Posterior vena cava (tissue), 2 donors: ENCODE results near the gene VASN. TPM values are rescaled to one million over a fixed set of nuclear protein-coding genes. Genes with fewer than 3 reads are reported as not detected.
A peak's percentile ranks its signal among the peaks of the same experiment; 100 is the strongest.
"Not testable (repeated sequence)": the region's sequence is repeated elsewhere in the genome, so short reads cannot be mapped to it uniquely, and the experiment has no call there.

ENCODE experiments used
- DNase-seq: peaks from one replicate; pipeline ENCODE4 v3.0.0-alpha.2; 2020; ENCODE audit warnings: low spot score
- intact Hi-C, 2 donors: fragments of 100-400 bp; cut with DNase I; formaldehyde crosslinking; loops; one replicate each; pipeline versions ENCODE4 v1.14.1 to v1.14.2; 2022 to 2023
- total RNA-seq, 2 donors: library from RNA; stranded (reverse); fragmentation: NEBNext Ultra II Directional; extraction: Animal tissue kit (Norgen Biotek cat#: 25700); gene quantifications; one replicate each; pipeline ENCODE4 v1.2.1, GENCODE V29; 2021
- donor health status: DM: yes; HTN: yes; CAD: no.
- donor health status: DM: yes; HTN: yes; CAD: no.

The VASN gene
- total RNA-seq, 2 donors from 2014 or later = 67.1 to 89.3 TPM

DNA sequence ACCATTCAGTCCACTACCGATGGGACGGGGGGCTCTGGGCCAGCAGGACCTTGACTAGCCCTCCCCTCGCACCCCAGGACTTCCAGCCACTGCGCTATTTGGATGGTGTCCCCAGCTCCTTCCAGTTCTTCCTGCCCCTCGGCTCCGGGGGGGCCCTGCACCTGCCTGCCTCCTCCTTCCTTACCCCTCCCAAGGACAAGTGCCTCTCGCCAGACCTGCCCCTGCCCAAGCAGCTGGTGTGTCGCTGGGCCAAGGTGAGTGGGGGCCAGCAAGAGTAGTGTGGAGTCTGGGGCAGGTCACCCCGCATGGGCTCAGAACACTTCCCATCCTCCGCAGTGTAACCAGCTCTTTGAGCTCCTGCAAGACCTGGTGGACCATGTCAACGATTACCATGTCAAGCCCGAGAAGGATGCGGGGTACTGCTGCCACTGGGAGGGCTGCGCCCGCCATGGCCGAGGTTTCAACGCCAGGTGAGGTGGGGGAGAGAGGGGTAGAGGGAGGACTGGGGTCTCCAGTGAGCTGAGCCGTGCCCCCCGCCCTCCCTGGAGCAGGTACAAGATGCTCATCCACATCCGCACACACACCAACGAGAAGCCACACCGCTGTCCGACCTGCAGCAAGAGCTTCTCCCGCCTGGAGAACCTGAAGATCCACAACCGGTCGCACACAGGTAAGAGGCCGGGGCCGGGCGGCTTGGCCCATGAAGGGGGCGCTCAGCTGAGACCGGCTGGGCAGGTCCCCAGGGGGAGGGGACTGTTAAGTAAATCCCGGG lies 36.7 kb upstream of the VASN start:
- no peak for DNase-seq
- intact Hi-C loops = loop anchor here in 1 of 2 donors (2.0 kb wide), 1 partner anchor 70 kb away; no protein-coding TSS in a partner anchor

DNA sequence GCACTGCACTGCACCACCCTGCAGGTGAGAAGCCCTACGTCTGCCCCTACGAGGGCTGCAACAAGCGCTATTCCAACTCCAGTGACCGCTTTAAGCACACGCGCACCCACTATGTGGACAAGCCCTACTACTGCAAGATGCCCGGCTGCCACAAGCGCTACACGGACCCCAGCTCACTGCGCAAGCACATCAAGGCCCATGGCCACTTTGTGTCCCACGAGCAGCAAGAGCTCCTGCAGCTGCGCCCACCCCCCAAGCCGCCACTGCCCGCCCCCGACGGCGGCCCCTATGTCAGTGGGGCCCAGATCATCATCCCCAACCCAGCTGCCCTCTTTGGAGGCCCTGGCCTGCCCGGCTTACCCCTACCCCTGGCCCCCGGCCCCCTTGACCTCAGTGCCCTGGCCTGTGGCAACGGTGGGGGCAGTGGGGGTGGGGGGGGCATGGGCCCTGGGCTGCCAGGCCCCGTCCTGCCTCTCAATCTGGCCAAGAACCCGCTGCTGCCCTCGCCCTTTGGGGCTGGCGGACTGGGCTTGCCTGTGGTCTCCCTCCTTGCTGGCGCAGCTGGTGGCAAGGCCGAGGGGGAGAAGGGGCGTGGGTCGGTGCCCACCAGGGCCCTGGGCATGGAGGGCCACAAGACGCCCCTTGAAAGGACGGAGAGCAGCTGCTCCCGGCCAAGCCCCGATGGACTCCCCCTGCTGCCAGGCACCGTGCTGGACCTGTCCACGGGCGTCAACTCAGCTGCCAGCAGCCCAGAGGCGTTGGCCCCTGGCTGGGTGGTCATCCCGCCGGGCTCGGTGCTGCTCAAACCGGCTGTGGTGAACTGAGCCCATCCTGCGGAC lies 34.7 kb upstream of the VASN start:
- DNase-seq = no peak
- intact Hi-C loops = no loop called here

DNA sequence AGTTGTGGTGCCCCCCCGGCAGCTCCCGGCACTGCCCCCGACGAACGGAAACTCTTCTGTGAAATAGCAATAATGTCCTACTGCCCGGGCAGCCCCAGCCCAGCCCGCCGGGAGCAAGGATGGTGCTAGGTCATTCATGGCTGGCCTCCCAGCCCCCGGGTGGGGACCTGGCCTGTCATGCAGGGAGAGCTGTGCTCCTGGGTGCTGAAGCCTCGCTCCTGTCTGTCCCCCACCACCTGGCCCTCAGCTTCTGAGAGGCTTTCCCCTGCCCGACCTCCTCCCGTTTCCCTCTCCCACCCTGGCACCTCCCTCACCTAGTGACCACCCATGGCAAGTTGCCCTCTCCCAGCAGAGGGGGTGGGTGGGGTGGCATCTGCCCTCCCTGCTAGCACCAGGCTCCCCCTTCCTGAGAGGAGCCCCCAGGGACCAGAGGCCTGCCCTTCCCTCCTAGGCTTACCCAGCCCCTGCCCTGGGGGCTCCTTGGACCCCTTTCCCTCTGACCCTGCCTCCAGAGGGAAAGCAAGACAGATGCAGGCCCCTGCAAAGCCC lies 34.0 kb upstream of the VASN start:
- DNase-seq = peak; percentile 69
- intact Hi-C loops = no loop called here

DNA sequence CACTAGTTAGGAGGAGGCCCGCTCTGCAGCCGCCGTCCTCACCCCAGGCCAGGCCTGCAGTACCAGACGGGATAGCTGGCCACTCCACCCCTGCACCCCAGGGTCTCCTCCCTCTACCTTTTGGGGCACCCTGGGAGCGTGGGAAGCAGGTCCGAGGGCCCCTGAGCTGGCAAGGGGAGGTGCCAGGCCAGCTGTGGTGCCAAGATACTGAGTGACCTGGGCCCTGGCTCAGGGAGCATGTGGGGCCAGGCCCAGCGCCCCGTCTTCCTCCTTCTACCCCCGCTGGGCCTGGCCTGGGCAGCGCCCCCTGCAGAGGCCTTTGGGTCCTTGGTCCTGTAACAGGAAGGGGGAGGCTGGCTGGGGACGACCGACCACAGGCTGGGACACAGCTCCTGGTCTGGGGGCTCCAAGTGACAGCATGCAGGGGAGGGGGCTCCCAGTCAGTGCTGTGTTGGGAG lies 33.5 kb upstream of the VASN start:
- peak; percentile 74 for DNase-seq
- intact Hi-C loops = no loop called here

DNA sequence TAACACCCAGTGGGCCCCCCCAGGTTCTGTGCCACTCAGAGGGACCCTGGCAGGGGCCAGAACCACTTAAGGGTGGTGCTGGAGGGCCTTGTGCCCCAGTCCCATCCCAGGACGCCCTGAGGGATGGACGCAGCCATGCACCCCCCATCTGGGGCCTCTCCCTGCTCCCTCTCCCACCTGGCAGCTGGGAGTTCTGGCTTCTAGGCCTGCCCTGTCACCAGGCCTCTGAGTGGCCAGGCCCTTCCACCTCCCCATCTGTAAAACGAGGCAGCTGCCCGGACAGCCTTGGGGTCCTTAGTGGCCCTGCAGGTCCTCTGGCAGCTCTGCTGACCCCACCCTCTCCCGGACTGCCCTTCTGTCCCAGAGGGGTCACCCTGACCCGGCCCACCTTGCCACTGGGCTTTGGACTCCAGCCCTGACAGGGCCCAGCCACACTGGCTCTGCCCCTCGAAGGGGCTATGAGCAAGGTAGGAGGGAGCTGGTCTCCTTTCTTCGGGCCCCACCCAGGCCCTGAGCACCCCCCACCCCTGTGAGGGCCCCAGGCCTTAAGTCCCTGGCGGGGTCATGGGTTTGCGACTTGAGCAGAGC lies 32.8 kb upstream of the VASN start:
- DNase-seq = peak; percentile 69
- intact Hi-C loops = no loop called here

DNA sequence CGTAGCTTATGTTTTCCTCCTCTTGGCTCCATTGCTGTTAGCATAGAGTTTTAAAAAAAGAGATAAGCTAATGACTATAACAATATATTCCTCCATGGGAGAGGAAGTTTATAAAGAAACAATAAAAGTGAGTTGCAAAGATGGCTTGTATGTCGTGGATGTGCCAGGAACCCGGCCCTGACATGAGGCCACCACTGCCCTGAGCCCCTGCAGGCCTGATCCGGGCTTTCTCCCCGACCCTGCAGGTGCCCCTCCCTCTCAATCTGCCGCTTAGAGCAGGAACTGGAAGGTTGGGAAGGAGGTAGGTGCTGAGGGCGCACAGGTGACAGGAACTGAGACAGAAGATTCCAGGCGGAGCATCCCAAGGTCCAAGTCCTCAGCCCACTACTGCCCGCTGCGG lies 32.2 kb upstream of the VASN start:
- no peak for DNase-seq
- intact Hi-C loops = no loop called here

DNA sequence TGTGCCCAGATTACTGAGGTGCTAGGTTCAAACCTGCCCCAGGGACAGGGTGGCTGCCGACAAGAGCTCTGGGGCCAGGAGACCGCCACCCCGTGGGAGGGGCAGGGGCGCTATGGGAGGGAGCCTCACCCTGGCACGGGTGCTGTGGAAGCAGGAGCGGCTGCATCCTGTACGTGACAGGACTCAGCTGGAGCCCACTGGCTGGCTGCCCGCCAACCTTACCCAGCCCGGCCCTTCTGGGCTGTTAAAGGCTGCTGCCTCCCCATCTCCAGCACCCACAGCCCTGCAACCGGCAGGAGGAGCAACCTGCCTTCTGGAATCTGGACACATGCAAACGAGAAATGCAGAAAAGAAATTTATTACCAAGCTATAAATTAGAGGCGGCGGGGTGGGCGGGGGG lies 31.7 kb upstream of the VASN start:
- DNase-seq = no peak
- intact Hi-C loops = no loop called here

DNA sequence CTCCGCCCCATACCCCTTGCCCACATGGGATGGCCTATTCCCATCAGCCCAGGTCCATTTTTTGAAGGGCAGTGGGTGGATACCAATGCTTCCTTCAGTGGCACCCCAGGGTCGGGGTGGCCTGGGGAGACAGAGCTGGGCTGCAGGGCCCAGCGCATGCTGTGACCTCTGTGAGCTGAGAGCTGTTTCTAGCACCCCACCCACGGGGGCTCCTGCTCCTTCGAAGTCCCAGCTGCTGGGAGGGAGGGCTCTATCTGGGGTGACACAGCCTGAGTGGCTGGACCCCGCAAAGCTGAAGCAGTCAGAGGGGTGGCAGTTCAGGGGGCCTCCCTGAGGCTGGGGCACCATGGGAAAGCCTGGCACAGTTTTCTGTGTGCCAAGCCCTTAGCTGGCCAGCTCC lies 31.2 kb upstream of the VASN start:
- intact Hi-C loops = no loop called here
- DNase-seq = no peak

DNA sequence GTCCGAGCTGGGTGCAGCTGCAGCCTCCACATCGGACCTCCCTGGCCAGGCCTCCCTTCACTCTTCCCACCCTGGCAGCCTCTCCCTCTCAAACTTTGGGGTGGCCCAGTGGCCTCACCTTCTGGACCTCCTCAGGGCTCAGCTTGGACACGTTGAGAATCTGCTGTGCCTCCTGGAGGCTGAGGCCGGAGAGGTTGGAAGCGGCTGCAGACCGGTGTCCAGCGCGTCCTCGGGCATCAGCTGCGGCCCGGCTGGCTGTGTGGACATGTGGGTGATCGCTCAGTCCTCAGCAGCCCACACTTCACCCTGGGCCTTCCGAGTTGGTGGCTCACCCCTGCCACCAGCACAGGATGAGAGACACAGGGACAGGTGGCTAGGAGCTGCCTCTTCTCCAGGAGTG lies 30.4 kb upstream of the VASN start:
- intact Hi-C loops = no loop called here
- no peak for DNase-seq

DNA sequence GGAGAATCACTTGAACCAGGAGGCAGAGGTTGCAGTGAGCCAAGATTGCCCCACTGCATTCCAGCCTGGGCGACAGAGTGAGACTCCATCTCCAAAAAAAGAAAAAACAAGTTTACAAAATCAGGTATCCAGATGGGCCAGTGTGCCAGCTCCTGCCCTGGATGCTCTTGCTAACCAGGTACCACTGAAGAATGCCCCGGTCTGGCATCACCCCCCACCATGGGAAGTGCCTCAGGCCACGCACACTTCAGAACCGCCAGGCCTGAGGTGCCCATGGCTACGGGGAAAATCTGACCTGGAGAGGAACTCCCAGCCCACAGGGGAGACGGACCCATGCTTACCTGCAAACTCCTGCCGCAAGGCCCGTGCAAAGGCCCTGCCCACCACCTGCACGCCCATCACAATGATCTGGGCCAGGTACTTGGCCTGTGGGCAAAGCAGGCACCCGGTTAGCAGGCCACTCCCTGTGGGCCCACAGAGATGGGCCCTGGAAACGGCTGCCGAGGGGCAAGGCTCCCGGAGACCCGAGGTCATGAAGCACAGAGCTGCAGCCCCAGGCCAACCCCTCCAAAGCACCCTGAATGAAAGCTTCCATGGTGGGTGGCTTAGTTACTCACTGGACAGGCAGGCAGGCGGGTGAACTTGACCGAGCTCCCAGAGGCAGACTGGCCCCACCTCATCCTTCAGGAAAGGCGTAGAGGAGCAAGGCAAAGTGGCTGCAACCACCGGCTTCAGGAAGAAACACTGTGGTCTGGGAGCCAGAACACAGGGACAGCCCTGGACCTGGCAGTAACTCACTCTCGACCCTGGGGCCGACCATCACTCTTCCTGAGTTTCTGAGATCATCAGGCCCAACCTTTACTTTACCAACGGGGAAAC lies 28.5 kb upstream of the VASN start:
- peak; percentile 80 for DNase-seq
- intact Hi-C loops = no loop called here

DNA sequence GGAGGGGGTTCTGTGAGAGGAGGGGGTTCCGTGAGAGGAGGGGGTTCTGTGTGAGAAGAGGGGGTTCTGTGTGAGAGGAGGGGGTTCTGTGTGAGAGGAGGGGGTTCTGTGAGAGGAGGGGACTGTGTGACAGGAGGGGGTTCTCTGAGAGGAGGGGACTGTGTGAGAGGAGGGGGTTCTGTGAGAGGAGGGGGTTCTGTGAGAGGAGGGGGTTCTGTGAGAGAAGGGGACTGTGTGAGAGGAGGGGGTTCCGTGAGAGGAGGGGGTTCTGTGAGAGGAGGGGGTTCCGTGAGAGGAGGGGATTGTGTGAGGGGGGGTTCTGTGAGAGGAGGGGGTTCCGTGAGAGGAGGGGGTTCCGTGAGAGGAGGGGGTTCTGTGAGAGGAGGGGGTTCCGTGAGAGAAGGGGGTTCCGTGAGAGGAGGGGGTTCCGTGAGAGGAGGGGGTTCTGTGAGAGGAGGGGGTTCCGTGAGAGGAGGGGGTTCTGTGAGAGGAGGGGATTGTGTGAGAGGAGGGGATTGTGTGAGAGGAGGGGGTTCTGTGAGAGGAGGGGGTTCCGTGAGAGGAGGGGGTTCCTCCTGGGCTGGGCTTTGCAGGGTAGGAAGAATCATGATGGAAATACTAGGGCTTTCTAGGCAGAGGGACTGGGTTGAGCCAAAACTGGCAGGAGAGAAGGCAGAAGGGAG lies 27.2 kb upstream of the VASN start:
- intact Hi-C loops, DNase-seq: not testable (repeated sequence)

DNA sequence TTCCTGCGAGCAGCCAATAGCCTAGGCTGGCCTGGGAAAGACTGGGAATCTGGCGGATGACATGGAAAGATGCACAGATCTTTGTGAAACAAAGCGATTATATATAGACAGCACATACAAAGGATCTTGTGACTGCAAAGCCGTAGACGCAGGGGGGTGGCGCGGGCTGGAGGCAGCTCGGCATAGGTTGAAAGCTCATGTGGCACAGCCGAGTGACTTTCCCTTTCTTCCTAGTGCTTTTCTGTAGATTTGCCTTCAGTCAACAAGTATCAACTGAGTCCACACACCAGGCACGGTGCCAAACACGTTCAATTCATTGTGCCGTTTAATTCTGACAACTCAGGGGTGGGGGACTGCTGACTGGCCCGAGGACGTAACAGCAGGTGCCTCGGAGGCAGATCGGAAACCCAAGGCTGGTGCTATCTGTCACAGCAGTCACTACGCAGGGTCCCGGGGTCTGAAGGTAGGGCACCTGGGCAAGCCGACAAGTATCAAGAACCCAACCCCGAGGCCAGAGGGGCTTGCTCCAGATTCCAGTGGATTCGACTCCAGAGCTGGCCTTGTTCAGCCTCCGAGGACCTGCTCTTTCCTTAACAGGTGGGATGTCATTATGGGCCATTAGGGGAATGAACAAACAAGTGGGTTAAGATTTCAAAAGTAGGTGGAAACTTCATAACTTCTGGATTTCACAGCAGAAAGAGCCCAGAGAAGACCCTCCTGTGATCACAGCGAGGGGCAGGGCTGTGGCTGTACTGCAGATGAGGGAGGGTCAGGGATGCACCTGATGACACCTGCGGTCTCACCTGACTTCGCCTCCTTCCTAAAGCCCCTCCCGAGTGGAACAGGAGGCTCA lies 26.4 kb upstream of the VASN start:
- peak; percentile 78 for DNase-seq
- intact Hi-C loops = no loop called here

DNA sequence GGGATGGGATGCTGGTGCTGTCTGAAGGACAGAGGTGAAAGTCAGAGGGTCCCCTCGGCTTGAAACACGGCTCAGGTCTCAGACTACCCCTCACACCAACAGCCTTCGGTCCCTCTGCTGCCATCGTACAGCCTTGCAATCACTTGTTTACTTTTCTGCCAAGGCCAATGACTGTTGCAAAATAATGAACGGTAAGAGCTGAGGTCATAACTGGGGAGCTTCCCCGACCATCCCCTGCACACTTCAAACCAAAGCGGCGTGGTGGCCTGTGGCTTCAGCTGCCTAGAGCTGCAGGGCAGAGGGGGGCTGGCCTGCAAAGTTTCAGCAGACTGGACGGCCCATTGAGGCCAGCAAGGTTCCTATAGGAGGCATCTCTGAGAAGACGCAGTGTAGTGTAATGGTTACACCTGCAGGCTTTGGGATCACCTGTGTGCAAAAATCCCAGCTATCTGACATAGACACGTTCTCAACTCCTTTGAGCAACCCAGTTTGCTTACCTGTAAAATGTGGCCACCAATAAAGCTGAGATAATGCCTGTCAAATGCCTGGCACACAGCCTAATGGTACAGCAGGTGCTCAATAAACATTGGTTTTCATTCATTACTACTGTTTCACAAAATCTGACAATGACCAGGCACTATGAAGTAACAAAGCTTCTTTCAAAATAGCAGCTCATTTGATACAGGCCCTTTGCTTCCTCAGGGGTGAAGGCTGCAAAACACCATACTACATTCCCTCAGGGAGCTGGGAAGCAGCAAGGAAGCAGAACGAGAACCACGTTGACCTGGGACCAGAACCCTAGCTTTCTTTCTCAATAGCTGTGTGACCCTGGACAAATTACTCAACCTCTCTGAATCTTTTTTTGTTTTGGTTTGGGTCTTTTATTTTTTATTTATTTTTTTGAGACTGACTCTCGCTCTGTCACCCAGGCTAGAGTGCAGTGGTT lies 25.5 kb upstream of the VASN start:
- intact Hi-C loops = no loop called here

DNA sequence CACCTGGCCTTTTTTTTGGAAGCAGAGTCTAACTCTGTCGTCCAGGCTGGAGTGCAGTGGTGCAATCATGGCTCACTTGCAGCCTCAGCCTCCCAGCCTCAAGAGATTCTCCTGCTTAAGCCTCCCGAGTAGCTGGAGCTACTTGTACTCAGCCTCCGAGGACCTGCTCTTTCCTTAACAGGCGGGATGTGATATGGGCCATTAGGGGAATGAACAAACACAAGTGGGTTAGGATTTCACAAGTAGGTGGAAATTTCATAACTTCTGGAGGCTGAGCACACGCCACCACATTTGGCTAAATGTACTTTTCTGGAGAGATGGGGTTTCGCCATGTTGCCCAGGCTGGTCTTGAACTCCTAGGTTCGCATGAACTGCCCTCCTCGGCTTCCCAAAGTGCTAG lies 24.6 kb upstream of the VASN start:
- no peak for DNase-seq
- intact Hi-C loops = no loop called here

More for the DNA sequence above, 25.5 kb upstream of the VASN start:
- no peak for DNase-seq

DNA sequence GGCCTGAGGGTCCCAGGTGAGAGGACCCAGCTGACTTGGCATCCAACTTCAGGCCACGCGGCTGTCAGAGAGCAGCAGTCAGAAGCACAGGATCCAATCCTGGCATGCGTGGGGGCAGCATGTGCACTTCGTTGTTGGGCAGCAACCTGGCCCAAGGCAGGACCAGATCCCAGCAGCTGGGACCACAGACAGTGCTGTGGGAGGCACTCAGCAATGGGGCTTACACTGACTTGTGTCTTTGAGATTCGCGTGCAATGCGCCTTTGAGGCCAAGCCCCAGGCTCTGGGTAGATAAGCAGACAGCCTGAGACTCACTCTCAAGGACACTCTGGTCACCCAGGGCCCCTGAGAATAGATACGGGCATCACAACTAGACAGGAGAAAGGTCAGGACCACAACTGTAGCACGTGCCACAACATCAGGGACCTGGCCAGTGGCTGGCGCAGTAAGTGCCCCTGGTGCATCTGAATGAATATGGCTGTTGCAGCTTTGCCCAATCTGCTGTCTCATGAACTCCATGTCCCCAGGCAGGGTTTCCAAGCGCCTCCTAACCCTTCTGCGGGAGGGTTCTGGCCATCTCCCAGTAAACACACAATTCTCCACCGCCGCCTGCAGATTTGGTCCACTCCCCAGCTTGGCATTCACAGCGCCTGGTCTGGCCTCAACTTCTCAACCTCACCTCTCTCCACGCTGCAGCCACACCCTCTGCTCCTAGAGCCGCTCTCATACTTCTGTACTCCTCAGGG lies 23.7 kb upstream of the VASN start:
- DNase-seq = peak; percentile 69
- intact Hi-C loops = no loop called here

DNA sequence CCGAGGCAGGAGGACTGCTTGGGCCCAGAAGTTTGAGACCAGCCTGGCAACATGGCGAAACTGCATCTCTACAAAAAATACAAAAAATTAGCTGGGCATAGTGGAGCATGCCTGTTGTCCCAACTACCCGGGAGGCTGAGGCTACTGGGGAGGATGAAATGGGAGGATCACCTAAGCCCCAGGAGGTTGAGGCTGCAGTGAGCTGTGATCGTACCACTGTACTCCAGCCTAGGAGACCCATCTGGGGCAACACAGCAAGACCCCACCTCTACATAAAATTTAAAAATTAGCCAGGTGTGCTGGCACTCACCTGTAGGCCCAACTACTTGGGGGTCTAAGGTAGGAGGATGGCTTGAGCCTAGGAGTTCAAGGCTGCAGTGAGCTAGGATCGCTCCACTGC lies 22.3 kb upstream of the VASN start:
- intact Hi-C loops = no loop called here
- DNase-seq = no peak
